ENCODE data around the gene DCUN1D1. TPM values are rescaled to one million over a fixed set of nuclear protein-coding genes. Genes with fewer than 3 reads are reported as not detected.

DCUN1D1 gene
- total and polyA plus RNA-seq, 2 donors from 2014 or later = 14.2 to 47.9 TPM

DNA sequence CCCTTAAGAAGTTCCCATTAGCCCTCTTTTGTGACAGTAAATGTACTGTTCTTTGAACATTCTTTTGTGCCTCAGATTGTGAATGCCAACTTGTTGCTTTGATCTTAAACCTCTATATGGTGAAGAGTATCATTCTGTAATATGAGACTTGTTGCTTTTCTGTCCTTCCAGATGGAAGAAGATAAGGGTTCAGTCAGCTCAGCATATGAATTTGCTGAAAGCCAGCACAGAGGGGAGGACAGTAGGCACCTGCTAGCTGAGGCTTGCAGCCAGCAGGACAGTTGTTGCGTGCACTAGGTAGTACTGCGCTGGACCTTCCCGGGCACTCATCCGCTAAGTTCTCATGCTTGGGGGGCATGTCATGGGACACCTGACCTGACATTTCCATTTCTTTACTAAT, 74.7 kb downstream of the DCUN1D1 start:
- Histone ChIP-seq H3K9ac (ENCODE audit: low read length in 3 of 3) (no peak overlapping the region), H3K4me3 (ENCODE audit: low read length in 3 of 3) (no peak overlapping the region), H3K36me3 (ENCODE audit: control insufficient read depth in 2 of 3, insufficient read depth in 3 of 3, low read length in 3 of 3) (peaks cover 0 to 11% (median 0%) of the 10 kb centered on the region in 3 donors), H3K27ac (ENCODE audit: low read depth in 2 of 2, low read length in 2 of 2) (no peak overlapping the region), H3K27me3 (ENCODE audit: control insufficient read depth, insufficient read depth, low read length) (no peaks in the 10 kb centered on the region), H3K4me1 (ENCODE audit: control insufficient read depth in 2 of 3, insufficient read depth in 2 of 3, low read depth in 1 of 3, low read length in 3 of 3) (no peaks in the 10 kb centered on the region), H3K9me3 (ENCODE audit: control insufficient read depth in 2 of 3, insufficient read depth in 1 of 3, low read length in 3 of 3) (no peaks in the 10 kb centered on the region)
- FAIRE-seq (no peak), DNase-seq (no peak)
- intact Hi-C loops (cut with DNase I) = no loop called here
- TF ChIP-seq, protein P1, sequence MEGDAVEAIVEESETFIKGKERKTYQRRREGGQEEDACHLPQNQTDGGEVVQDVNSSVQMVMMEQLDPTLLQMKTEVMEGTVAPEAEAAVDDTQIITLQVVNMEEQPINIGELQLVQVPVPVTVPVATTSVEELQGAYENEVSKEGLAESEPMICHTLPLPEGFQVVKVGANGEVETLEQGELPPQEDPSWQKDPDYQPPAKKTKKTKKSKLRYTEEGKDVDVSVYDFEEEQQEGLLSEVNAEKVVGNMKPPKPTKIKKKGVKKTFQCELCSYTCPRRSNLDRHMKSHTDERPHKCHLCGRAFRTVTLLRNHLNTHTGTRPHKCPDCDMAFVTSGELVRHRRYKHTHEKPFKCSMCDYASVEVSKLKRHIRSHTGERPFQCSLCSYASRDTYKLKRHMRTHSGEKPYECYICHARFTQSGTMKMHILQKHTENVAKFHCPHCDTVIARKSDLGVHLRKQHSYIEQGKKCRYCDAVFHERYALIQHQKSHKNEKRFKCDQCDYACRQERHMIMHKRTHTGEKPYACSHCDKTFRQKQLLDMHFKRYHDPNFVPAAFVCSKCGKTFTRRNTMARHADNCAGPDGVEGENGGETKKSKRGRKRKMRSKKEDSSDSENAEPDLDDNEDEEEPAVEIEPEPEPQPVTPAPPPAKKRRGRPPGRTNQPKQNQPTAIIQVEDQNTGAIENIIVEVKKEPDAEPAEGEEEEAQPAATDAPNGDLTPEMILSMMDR (IDR thresholded peaks at IDR 0.05; ENCODE audit: borderline replicate concordance, extremely low read depth, insufficient read depth) = no peak

DNA sequence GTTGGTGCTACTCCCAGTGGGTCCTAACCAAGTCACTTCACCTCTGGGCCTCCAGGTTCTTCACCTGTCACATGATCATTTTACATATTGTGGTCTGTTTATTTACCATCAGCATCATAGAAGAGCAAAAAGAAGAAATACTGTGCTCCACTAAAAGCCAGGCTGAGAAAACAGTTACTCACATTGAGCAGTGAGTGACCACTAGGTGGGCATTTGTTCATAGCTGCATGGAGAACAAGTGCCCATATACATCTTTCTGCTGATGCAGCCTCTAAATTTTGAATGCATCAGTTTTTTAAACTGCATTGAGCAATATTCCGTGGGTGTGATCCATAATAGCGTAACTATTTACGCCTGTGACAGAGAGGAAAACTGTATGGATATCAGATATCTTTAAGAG, 76.2 kb downstream of the DCUN1D1 start:
- no peaks in the 10 kb centered on the region for H3K9me3 ChIP-seq (ENCODE audit: control insufficient read depth in 2 of 3, insufficient read depth in 1 of 3, low read length in 3 of 3)
- H3K27me3 ChIP-seq (ENCODE audit: control insufficient read depth, insufficient read depth, low read length) = no peaks in the 10 kb centered on the region
- FAIRE-seq = no peak
- no peak overlapping the region for H3K27ac ChIP-seq (ENCODE audit: low read depth in 2 of 2, low read length in 2 of 2)
- TF ChIP-seq, protein P1 (IDR thresholded peaks at IDR 0.05; ENCODE audit: borderline replicate concordance, extremely low read depth, insufficient read depth) = no peak
- no peaks in the 10 kb centered on the region for H3K4me1 ChIP-seq (ENCODE audit: control insufficient read depth in 2 of 3, insufficient read depth in 2 of 3, low read depth in 1 of 3, low read length in 3 of 3)
- H3K36me3 ChIP-seq (ENCODE audit: control insufficient read depth in 2 of 3, insufficient read depth in 3 of 3, low read length in 3 of 3) = peaks cover 0 to 11% (median 3%) of the 10 kb centered on the region in 3 donors
- intact Hi-C loops (cut with DNase I) = no loop called here
- no peak for DNase-seq
- no peak overlapping the region for H3K9ac ChIP-seq (ENCODE audit: low read length in 3 of 3)
- no peak overlapping the region for H3K4me3 ChIP-seq (ENCODE audit: low read length in 3 of 3)

DNA sequence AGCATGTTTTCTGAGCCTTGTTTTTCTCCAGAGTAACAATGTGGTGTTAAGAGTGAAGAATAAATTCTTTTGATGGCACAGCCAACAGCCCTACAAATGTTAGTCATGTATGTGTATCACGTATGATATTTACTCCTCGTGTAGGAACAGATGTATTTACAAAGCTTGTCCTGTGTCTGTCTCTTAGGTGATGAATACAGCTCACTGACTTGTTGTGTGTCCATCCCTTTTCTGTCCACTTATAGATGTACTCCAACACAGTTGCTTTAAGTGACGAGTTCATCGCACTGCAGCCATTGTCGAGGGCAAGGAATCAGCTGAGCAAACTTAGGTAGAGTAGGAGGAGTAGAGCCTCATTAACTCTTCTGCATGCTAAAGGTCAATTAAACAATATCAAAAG, 78.1 kb downstream of the DCUN1D1 start:
- H3K27me3 ChIP-seq (ENCODE audit: control insufficient read depth, insufficient read depth, low read length) = no peaks in the 10 kb centered on the region
- no peak overlapping the region for H3K9ac ChIP-seq (ENCODE audit: low read length in 3 of 3)
- TF ChIP-seq, protein P1 (IDR thresholded peaks at IDR 0.05; ENCODE audit: borderline replicate concordance, extremely low read depth, insufficient read depth) = no peak
- H3K9me3 ChIP-seq (ENCODE audit: control insufficient read depth in 2 of 3, insufficient read depth in 1 of 3, low read length in 3 of 3) = no peaks in the 10 kb centered on the region
- intact Hi-C loops (cut with DNase I) = no loop called here
- H3K27ac ChIP-seq (ENCODE audit: low read depth in 2 of 2, low read length in 2 of 2) = no peak overlapping the region
- peaks cover 2 to 11% (median 3%) of the 10 kb centered on the region in 3 donors for H3K36me3 ChIP-seq (ENCODE audit: control insufficient read depth in 2 of 3, insufficient read depth in 3 of 3, low read length in 3 of 3)
- no peak overlapping the region for H3K4me3 ChIP-seq (ENCODE audit: low read length in 3 of 3)
- H3K4me1 ChIP-seq (ENCODE audit: control insufficient read depth in 2 of 3, insufficient read depth in 2 of 3, low read depth in 1 of 3, low read length in 3 of 3) = no peaks in the 10 kb centered on the region
- DNase-seq (no peak), FAIRE-seq (no peak)

DNA sequence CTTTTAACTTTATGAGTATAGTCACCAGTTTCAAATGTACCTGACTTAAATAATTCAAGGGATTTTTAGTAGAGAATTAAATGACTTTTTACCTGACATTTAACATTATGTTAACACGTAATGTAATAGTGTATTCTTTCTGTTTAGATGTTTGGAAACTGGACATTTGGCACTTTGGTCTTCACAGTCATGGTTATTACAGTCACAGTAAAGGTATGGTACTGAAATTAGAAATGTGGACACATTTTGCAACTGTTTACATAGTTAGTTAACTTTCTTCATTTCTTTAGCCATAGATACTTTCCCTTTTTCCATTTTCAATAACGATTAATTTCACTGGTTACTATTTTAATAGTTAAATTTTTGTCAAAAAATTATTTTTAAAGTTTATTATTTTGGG, 83.8 kb downstream of the DCUN1D1 start:
- FAIRE-seq (no peak), DNase-seq (no peak)
- H3K27ac ChIP-seq (ENCODE audit: low read depth in 2 of 2, low read length in 2 of 2) = no peak overlapping the region
- no peaks in the 10 kb centered on the region for H3K9me3 ChIP-seq (ENCODE audit: control insufficient read depth in 2 of 3, insufficient read depth in 1 of 3, low read length in 3 of 3)
- H3K36me3 ChIP-seq (ENCODE audit: control insufficient read depth in 2 of 3, insufficient read depth in 3 of 3, low read length in 3 of 3) = peaks cover 2 to 5% (median 3%) of the 10 kb centered on the region in 3 donors
- H3K4me1 ChIP-seq (ENCODE audit: control insufficient read depth in 2 of 3, insufficient read depth in 2 of 3, low read depth in 1 of 3, low read length in 3 of 3) = no peaks in the 10 kb centered on the region
- no peak overlapping the region for H3K9ac ChIP-seq (ENCODE audit: low read length in 3 of 3)
- TF ChIP-seq, protein P1 (IDR thresholded peaks at IDR 0.05; ENCODE audit: borderline replicate concordance, extremely low read depth, insufficient read depth) = no peak
- H3K4me3 ChIP-seq (ENCODE audit: low read length in 3 of 3) = no peak overlapping the region
- intact Hi-C loops (cut with DNase I) = no loop called here
- H3K27me3 ChIP-seq (ENCODE audit: control insufficient read depth, insufficient read depth, low read length) = no peaks in the 10 kb centered on the region
